SU-DHL-6 (cell line): ENCODE results near the gene SEMA3G.

Experiments
- CTCF ChIP-seq: fragments of 200-600 bp; sonication (generic); IDR thresholded peaks from one replicate; pipeline ENCODE4 v1.5.1; 2017; ENCODE audit warnings: antibody characterized with exemption, mild to moderate bottlenecking, low read length, moderate library complexity; ENCODE audit not compliant: insufficient read depth, poor library complexity, severe bottlenecking
- EZH2phosphoT487 ChIP-seq: fragments of 200-600 bp; sonication (generic), shearing (Covaris generic); conservative IDR thresholded peaks from 2 replicates; pipeline ENCODE4 v1.6.1; 2018; ENCODE audit warnings: mild to moderate bottlenecking, antibody characterized with exemption, low read length, moderate library complexity, mixed read lengths

DNA sequence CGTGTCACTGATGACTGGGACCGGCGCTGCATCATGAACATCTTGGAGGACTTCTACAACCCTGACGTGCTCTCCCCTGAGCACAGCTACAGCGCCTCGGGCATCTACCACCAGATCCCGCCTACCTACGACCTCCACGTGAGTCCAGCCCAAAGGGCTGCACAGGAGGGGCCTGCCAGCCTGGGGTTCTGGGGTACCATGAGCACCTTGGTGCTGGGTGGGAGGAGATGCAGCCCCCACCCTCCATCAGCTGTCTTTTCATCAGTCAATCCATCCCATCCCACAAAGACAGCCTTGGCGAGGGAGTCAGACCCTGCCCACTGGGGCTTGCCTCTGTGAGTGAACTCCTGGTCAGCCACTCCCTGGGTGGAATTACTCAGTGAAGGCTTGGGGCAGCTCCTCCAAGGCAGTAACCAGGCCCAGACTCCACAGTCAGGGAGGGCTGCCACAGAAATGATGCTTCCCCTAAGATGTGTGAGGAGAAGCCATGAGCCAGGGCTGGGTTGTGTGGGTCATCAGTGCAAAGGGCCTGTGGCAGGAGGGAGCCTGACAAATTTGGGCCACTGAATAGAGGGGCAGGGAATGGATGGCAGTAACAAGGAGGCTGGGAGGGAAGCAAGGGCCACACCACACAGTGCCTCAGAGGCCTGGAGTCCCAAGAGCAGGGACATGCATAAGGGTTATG, 47.9 kb downstream of the SEMA3G start:
- TF ChIP-seq CTCF (no peak), EZH2phosphoT487 (no peak)
